ENCODE results near the gene TRPM3.

TRPM3 gene

GRCh38 chr9:70488793-70489105 is 632.7 kb downstream of the TRPM3 start:
- DNase-seq (ENCODE audit: low read depth, low spot score) = no peak

GRCh38 chr9:70488098-70488792 is 633.2 kb downstream of the TRPM3 start:
- no peak for DNase-seq (ENCODE audit: low read depth, low spot score)

- DNase-seq (ENCODE audit: low read depth, low spot score) = no peak
These were observed 635.3 kb downstream of the TRPM3 start for GRCh38 chr9:70486127-70486526.

GRCh38 chr9:70485273-70485858 is 636.1 kb downstream of the TRPM3 start:
- DNase-seq (ENCODE audit: low read depth, low spot score) = no peak

- DNase-seq (ENCODE audit: low read depth, low spot score) = no peak
These were observed 636.9 kb downstream of the TRPM3 start for GRCh38 chr9:70484232-70485130.

DNA sequence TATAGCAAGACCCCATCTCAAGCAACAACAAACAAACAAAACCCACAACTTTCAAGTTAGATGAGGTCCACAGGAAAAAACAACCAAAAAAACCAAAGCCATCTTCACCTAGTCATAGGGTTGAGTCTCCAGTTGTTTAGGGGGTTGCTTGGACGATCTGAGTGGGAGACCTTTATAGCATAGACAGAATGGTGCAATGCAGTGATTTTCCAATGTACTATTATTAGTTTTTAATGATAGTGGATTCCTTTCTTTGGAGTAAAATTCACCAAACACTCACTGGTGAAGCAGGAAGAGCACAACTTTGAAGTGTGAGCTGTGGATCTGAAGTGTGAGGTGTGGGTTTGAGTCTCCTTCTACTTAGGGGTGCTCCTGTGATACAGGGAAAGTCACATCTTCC is 640.0 kb downstream of the TRPM3 start:
- DNase-seq (ENCODE audit: low read depth, low spot score) = no peak

- DNase-seq (ENCODE audit: low read depth, low spot score) = no peak
These were observed 640.9 kb downstream of the TRPM3 start for GRCh38 chr9:70480405-70480980.

- no peak for DNase-seq (ENCODE audit: low read depth, low spot score)
These were observed 641.5 kb downstream of the TRPM3 start for GRCh38 chr9:70479880-70480291.
